Measurements from ENCODE around the gene SPSB1.

- TF ChIP-seq CTCF (tag by site-specific recombination; IDR thresholded peaks at IDR 0.05): no peak
- no peak for TF ChIP-seq ZNF561 (tag by site-specific recombination; IDR thresholded peaks at IDR 0.05; ENCODE audit: borderline replicate concordance)
- no peak for TF ChIP-seq PATZ1 (tag by site-specific recombination; IDR thresholded peaks at IDR 0.05)
- TF ChIP-seq ZNF311 (tag by site-specific recombination; IDR thresholded peaks at IDR 0.05; ENCODE audit: borderline replicate concordance): no peak
These were observed 70.4 kb downstream of the SPSB1 start for GRCh38 chr1:9363061-9363471.
